Fibroblast of pulmonary artery (primary cell): Measurements from ENCODE around the gene CX3CR1.
A peak's percentile ranks its signal among the peaks of the same experiment; 100 is the strongest.

ENCODE experiments used
- DNase-seq: peaks from one replicate; pipeline ENCODE4 v3.0.0-alpha.2; 2010; ENCODE audit warnings: low read depth
- H3K4me3 ChIP-seq: replicated peaks from 2 replicates; pipeline ENCODE4 v1.5.1; 2011; ENCODE audit warnings: low read depth, mild to moderate bottlenecking, control low read depth, low read length, moderate library complexity
- TF ChIP-seq, protein P1 (sequence below): IDR thresholded peaks from 2 replicates; pipeline ENCODE4 v1.5.1; 2011; ENCODE audit warnings: mild to moderate bottlenecking, control low read depth, low read length, inconsistent platforms; ENCODE audit errors: missing control alignments

The CX3CR1 gene

DNA sequence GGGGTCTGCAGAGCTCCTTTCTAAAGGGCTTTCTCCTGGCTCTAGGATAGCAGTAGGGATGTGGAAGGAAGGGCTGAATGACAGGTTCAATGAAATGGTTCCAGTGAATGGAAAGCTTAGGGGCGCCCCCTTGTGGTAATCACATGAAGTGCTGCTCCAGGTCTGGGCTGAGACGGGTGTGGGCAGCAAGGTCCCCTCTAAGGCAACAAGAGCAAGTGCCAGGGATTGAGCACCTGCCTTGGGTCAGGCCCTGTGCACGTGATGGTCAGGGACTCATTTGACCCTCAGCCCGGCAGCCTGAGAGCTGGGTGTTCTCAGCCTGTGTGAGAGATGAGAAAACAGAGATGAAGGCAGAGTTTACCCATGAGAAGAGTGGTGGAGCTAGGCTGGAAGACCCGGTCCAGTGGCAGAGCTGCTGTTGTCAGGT lies 12.1 kb upstream of the CX3CR1 start:
- DNase-seq, result peak; percentile 56
- TF ChIP-seq, protein P1, sequence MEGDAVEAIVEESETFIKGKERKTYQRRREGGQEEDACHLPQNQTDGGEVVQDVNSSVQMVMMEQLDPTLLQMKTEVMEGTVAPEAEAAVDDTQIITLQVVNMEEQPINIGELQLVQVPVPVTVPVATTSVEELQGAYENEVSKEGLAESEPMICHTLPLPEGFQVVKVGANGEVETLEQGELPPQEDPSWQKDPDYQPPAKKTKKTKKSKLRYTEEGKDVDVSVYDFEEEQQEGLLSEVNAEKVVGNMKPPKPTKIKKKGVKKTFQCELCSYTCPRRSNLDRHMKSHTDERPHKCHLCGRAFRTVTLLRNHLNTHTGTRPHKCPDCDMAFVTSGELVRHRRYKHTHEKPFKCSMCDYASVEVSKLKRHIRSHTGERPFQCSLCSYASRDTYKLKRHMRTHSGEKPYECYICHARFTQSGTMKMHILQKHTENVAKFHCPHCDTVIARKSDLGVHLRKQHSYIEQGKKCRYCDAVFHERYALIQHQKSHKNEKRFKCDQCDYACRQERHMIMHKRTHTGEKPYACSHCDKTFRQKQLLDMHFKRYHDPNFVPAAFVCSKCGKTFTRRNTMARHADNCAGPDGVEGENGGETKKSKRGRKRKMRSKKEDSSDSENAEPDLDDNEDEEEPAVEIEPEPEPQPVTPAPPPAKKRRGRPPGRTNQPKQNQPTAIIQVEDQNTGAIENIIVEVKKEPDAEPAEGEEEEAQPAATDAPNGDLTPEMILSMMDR, result peak; percentile 90
- no peak overlapping the region for H3K4me3 ChIP-seq

DNA sequence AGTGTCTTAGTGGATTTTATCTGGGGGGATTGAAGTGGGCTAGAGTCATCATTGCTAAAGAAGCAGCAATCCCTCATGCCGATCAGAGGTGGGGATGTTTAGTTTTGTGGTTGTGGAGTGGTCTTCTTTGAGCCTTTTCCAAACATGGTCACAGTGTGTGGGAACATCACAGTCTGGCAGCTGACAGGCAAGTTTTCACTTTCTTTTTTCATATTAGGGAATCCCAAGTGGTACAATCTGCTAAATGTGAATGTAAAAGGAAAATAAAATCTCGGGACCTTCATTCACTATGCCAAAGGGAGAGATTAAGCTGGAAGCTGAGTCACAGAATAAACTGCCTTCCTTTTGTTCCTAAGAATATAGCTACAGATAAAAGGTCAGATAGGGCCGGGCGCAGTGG lies 10.4 kb upstream of the CX3CR1 start:
- DNase-seq, result peak; percentile 7
- TF ChIP-seq, protein P1, result no peak
- H3K4me3 ChIP-seq, result no peak overlapping the region

DNA sequence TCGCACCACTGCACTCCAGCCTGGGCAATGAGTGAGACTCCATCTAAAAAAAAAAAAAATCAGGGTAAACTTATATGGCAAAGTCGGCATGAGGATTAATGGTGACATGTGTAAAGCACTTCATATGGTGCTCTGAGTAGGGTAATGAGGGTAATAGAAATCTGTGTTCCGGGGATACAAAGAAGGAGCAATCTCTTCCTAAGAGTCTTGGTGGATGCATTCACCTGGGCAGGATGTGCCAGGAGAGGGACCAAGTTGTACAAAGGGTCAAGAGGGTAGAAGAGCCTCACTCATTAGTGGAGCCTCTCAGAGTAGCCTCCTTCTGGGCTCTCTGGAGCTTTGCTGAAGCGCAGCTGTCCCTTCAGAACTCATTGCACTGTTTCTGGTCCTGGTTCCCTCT lies 9.3 kb upstream of the CX3CR1 start:
- no peak for DNase-seq
- TF ChIP-seq, protein P1, result no peak
- no peak overlapping the region for H3K4me3 ChIP-seq

DNA sequence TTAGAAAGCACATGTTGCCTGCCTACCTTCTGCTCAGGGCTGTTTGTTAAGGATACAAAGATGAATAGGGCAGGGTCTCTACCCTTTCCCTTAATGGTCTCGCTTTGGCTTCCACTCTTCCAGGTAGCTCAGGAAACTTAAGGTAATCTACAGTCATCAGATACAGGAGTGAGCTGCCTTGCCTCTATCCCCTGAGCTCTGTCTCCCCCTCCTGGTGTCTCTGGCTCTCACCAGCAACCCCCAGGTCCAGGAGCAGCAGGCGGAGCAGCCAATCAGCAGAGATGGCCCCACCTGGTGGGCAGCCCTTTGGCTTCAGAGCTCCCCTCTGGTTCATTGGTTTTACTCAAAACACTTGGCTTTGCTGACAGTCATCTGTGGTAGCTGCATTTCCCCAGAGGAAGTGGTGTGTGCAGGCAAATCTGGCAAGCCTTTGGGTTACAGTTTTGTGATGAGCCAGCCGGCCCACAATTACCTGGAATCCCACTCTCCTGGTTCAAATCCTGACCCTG lies 8.5 kb upstream of the CX3CR1 start:
- TF ChIP-seq, protein P1, result peak; percentile 97
- peak; percentile 76 for DNase-seq
- no peak overlapping the region for H3K4me3 ChIP-seq

DNA sequence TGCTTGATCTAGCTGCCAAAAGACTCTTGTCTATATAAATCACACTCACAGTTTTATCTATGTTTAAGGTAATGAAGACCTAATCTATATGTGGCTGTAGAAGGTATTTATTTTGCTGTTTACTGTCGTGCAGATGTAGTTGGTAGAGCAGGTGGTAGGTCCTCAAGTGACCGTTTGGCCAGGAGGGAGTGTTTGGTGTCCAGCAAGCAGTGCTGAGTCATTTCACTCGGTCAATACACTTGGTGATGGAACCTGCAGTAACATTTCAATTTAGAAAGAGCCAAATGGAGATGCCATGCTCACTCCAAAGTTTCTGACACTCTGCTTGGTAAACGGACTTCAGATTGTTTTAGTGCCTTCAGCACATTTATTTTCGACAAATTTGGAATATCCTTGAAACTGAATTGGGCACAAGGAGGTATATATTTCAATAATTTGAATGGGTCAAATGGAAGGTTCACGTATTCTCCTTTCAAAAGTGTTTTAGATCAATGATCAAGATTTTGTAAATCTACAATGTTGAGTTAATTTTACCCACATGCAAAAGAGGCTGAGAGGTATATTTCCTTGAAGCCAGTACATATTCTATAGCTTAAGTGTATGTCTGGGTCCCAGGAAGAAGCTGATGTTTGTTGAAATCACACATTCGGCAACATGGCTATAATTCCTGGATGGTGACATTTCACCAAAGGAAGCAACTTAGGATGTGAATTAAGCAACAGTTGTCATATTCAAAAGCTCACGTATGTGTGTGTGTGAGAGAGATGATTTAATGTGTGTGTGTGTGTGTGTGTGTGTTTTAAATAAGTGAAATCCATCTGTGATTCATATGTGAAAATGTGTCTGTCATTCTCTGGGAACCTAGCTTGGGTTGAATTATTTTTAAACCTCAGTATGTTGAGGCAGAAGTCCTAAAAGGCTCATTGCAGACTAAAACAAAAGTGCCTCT lies 7.7 kb upstream of the CX3CR1 start:
- DNase-seq, result no peak
- TF ChIP-seq, protein P1, result no peak
- H3K4me3 ChIP-seq, result no peak overlapping the region

DNA sequence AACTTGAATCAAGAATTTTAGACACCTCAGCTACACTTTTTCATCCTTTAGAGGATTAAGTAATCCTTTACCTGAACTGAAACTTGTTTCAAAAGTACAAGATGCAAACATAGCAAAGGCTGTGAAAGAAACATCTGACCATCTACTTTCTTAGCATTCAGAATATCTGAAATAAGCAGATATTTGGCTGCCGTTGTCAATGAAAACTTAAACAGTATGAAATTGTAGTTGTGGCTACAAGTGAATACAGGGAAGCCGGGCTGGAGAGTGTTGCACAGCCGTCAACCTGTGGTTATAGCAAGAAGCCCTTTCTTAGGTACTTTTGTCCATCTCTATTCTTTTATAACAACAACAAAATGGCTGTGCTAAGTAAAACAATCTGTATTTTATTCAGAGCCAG lies 6.9 kb upstream of the CX3CR1 start:
- TF ChIP-seq, protein P1, result no peak
- DNase-seq, result no peak
- no peak overlapping the region for H3K4me3 ChIP-seq
